Kidney capillary endothelial cell (primary cell): ENCODE measurements around the gene NCOA5.

Source experiments
- DNase-seq: peaks from one replicate; pipeline ENCODE4 v3.0.0-alpha.2; 2018; ENCODE audit warnings: low spot score

NCOA5 gene

DNA sequence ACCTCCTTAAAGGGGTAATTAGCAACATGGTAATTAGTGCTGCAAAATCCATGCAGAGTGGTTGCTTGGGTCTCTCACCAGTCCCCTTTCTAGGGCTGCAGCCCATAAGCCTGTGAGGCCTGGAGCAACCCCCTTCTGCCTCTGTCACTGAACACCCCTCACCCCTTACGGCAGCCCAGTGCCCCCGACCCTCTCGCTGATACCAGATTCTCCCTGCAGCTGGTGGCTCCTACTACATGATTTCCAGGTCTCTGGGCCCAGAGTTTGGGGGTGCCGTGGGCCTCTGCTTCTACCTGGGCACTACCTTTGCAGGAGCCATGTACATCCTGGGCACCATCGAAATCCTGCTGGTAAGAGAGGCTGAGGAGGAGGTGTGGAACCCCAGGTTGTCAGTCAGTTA lies 52.7 kb downstream of the NCOA5 start:
- DNase-seq, result no peak

DNA sequence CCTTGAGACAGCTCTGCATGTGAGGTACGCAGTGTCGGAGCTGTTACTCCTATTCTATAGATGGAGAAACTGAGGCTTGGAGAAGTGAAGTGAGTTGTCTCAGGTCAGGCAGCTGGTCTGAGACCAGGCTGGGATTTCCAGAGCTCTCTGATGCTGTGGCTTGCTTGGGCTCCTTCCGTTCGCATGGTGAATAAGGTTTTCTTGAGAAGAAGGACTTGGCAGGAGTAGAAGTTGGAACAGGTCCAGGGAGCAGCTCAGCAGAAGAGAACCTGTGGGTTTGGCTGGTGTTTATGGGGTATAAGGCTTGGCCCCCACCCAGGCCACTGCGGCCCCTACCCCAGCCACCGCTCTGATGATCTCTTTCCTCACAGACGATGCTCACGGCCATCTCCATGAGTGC lies 53.4 kb downstream of the NCOA5 start:
- DNase-seq, result no peak

- DNase-seq, result no peak
Measured at GRCh38 chr20:46035713-46036112, 54.0 kb downstream of the NCOA5 start.

DNA sequence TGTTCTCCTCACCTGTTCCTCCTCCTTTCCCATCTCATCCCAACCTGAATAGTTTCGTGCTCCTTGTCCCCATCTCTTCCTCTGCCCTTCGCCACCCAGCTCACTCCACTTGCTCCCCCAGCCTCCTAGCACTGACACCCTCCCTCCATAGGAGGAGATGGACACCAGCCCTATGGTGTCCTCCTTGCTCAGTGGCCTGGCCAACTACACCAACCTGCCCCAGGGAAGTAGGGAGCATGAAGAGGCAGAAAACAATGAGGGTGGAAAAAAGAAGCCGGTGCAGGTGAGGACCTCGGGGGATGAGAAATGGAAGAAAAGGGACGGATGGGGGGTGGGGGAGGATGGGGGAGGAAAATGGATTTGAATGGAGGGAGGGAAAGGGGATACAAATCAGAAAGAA lies 54.5 kb downstream of the NCOA5 start:
- no peak for DNase-seq

DNA sequence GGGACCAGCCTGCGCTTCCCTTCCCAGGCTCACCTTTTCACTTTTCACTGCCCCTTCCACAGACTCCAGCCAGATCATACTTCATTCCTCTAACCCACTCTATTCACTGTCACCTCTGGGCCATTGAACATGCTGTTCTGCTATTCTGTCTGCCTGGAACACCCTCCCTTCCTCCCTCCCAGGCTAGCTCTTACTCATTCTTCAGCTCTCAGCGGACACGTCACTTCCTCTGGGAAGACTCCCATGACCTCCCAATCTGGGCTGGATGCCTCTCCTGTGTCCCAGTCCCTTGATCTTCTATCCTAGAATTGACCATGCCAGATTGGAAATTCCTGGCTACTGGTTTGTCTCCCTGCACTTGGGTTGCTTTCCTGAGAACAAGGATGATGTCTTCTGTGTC lies 55.7 kb downstream of the NCOA5 start:
- no peak for DNase-seq

GRCh38 chr20:46031701-46032254 lies 58.0 kb downstream of the NCOA5 start:
- no peak for DNase-seq

DNA sequence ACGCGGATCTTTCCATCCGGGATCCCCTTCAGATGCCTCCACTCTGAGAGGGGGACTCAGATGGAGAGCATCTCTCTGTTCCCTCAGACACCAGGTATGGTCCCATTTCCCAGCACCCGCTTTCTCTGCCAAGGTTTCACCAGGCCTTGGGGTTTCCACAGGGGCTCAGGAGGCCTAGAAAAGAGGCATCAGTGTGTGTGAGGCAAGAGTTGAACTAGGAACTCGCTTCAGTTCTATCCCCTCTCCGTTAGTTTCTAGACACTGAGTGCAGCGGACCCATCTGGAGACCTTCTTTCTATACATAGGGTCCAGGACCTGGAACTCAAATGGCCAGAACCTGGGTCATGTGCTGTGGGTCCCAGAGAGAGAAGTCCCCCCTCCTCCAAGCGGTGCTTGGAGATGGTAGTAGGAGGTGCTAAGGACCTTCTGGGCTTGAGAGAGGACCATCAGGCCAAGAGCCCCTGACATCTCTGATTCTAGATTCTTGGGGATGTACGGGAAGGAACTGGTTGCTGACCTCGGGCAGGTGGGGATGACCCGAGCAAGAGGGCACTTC lies 58.7 kb downstream of the NCOA5 start:
- no peak for DNase-seq

- no peak for DNase-seq
Measured at GRCh38 chr20:46030284-46031013, 59.3 kb downstream of the NCOA5 start.

DNA sequence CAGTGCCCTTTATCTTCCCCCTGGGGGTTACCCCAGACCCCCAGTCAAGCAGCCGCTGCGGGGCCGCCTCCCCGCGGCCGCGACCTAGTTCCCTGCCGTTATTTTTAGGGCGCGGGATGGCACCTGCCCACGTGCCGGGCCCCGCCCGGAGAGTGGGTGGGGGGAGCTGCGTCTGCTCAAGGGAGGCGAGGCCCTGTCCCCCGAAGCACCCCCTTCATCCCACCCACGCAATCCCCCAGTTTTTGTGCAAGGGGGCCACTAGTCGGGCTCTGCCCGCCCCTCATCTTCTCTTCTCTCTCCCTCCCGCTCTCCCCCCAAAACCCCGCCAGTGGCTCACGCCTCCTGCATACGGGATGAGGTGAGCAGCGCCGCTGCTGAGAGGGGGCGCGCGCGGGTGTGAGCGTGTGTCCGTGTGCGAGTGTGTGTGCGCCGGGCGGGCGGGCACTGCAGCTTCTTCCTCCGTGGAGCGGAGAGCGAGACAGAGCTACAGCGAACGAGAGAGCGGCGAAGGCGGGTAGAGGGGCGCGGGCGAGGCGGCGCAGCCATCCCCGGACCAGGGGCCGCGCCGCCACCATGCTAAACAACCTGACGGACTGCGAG lies 60.9 kb downstream of the NCOA5 start, which contains the start of gene SLC12A5:
SLC12A5 (plus strand) TSS at position 444 of the 600 bp plus-strand sequence; CDS start at position 574, 130 bp downstream.
- DNase-seq, result no peak

DNA sequence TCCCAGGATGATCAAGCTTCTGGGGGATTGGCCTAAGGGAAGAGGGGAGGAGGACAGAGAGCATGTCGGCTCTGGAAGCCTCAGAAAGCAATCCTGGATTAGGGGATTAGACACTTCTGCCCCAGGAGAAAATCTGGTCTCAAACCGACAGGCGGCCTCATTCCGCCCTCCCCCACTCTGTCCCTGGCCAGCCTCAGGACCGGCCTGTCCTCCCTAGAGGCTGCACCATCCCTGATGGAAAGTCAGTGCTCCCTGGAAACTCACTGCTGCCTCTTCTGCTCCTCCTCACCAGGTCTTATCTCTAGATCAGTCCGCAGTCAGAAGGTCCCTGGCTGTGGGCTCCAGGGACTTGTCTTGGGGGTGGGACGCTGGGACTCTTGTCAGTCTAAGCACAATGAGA lies 61.7 kb downstream of the NCOA5 start:
- DNase-seq, result no peak

- DNase-seq, result peak; percentile 38
Measured at GRCh38 chr20:46027245-46027853, 62.4 kb downstream of the NCOA5 start.

- DNase-seq, result no peak
Measured at GRCh38 chr20:46025376-46025783, 64.4 kb downstream of the NCOA5 start.

- no peak for DNase-seq
Measured at GRCh38 chr20:46023999-46024398, 65.8 kb downstream of the NCOA5 start.

- DNase-seq, result no peak
Measured at GRCh38 chr20:46023148-46023484, 66.6 kb downstream of the NCOA5 start.

- DNase-seq, result peak; percentile 40
Measured at GRCh38 chr20:46022411-46023147, 67.2 kb downstream of the NCOA5 start.

GRCh38 chr20:46021361-46022359 lies 68.1 kb downstream of the NCOA5 start:
- peak; percentile 24 for DNase-seq

DNA sequence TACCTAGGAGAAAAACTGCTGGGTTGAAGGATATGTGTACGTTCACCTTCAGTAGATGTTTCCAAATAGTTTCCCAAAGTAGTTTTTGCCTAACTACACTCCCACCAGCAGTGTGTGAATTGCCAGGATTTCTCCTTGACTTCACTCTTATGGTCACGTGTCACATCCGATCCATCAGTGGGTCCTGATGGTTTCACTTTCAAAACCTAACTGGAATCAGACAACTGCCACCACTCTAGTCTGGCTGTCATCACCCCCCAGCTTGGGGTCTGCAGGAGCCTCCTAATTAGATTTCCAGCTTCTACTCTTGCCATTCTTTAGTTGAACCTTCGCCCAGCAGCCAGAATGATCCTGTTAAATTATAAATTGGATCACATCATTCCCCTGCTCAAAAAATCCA lies 69.2 kb downstream of the NCOA5 start:
- no peak for DNase-seq

DNA sequence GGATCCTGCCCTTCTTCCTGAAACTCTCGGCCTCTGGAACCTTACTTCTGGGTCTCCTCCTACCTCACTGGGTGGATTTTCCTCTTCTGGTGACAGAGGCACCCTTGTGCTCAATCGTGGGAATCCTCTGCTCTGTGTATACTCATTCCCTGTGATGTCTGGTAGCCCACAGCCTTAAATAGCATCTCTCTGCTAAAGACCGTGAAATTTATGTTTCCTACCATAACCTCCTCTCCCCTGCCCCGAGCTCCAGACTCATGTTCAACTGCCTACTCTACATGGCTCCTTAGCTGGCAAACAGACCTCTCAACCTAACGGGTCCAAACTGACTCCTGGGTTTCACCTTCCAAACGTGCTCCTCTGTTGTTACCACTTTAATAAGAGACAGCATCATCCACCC lies 71.2 kb downstream of the NCOA5 start:
- DNase-seq, result no peak

- DNase-seq, result no peak
Measured at GRCh38 chr20:46018112-46018511, 71.7 kb downstream of the NCOA5 start.

DNA sequence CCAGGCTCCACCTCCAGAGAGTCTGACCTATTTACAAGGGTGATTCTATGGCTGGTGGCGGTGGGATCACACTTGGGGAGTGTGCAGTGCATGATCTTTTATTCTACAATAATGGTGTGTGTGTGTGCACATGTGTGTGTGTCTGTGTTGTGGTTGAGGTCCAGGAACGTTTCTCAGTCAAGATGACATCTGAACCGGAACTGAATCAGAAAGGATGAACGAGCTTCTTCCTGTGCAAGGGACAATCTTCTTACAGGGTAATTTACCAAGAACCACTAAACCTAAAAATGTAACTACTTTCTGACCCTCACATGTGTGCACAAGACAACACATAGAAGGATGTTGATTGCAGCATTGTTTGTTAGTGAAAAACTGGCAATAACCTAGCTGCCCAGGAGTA lies 72.5 kb downstream of the NCOA5 start:
- DNase-seq, result no peak
